HL-60 (cell line): ENCODE data around the gene SPSB4.

Experiments used
- DNase-seq, 2 experiments: peaks; one replicate each; pipeline ENCODE4 v3.0.0-alpha.2; 2010 to 2020; ENCODE audit warnings: low read depth in 1 of 2, low spot score in 1 of 2
- H3K27ac ChIP-seq: fragments of 250-450 bp; sonication (Bioruptor Pico); replicated peaks from 2 replicates; pipeline ENCODE4 v1.5.1; 2020; ENCODE audit warnings: mild to moderate bottlenecking, moderate library complexity
- H3K27me3 ChIP-seq: fragments of 250-450 bp; sonication (Bioruptor Pico); 2 replicates; pipeline ENCODE4 v1.5.1; 2021; ENCODE audit warnings: mild to moderate bottlenecking, moderate library complexity; ENCODE audit not compliant: insufficient read depth, poor library complexity, severe bottlenecking
- H3K4me3 ChIP-seq: replicated peaks from 2 replicates; pipeline ENCODE4 v1.5.1; 2011; ENCODE audit warnings: mild to moderate bottlenecking, control low read depth, low read length; ENCODE audit not compliant: insufficient read depth
- GABPA ChIP-seq: IDR thresholded peaks from 2 replicates; pipeline ENCODE4 v1.6.1; 2012; ENCODE audit warnings: low read depth
- POLR2AphosphoS5 ChIP-seq: IDR thresholded peaks from 2 replicates; pipeline ENCODE4 v1.6.1; 2012; ENCODE audit warnings: low read depth
- REST ChIP-seq: IDR thresholded peaks from 2 replicates; pipeline ENCODE4 v1.6.1; 2012; ENCODE audit warnings: low read depth; ENCODE audit not compliant: insufficient replicate concordance
- SPI1 ChIP-seq: IDR thresholded peaks from 2 replicates; pipeline ENCODE4 v1.6.1; 2012; ENCODE audit warnings: low read depth, mild to moderate bottlenecking, borderline replicate concordance
- TF ChIP-seq, protein P1 (sequence below): IDR thresholded peaks from one replicate; pipeline ENCODE4 v1.5.1; 2011; ENCODE audit warnings: low read length, control low read depth, inconsistent platforms; ENCODE audit not compliant: insufficient read depth

The SPSB4 gene

GRCh38 chr3:141056751-141057171, 5.6 kb downstream of the SPSB4 start:
- no peak for DNase-seq

DNA sequence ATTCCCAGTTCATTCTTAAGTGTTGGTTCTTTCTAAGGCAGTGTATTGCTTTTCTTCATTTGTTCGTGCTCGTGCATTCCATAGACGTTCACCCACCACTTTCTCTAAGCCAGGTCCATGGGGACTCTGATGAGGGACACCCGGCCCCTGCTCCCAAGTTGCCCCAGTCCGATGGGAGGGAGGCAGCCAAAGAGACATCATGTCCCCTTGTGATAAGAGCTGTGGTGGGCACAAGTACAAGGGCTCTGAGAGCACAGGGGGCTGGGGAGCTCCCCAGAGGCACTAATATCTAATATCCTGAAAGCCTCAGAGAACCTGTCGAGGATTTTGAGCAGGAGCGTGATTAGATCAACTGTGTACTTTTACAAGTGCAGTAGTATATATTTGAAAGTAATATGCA, 6.3 kb downstream of the SPSB4 start:
- H3K27ac ChIP-seq = no peak overlapping the region
- no peak for DNase-seq
- TF ChIP-seq REST (no peak), POLR2AphosphoS5 (no peak), GABPA (no peak), SPI1 (no peak)
- TF ChIP-seq, protein P1, sequence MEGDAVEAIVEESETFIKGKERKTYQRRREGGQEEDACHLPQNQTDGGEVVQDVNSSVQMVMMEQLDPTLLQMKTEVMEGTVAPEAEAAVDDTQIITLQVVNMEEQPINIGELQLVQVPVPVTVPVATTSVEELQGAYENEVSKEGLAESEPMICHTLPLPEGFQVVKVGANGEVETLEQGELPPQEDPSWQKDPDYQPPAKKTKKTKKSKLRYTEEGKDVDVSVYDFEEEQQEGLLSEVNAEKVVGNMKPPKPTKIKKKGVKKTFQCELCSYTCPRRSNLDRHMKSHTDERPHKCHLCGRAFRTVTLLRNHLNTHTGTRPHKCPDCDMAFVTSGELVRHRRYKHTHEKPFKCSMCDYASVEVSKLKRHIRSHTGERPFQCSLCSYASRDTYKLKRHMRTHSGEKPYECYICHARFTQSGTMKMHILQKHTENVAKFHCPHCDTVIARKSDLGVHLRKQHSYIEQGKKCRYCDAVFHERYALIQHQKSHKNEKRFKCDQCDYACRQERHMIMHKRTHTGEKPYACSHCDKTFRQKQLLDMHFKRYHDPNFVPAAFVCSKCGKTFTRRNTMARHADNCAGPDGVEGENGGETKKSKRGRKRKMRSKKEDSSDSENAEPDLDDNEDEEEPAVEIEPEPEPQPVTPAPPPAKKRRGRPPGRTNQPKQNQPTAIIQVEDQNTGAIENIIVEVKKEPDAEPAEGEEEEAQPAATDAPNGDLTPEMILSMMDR = no peak

More at GRCh38 chr3:141056751-141057171, 5.6 kb downstream of the SPSB4 start:
- no peak overlapping the region for H3K27ac ChIP-seq
- no peak overlapping the region for H3K4me3 ChIP-seq
- peaks cover 19% of the 10 kb centered on the region for H3K27me3 ChIP-seq
- TF ChIP-seq SPI1 (no peak), REST (no peak), POLR2AphosphoS5 (no peak)
- TF ChIP-seq, protein P1 = no peak

DNA sequence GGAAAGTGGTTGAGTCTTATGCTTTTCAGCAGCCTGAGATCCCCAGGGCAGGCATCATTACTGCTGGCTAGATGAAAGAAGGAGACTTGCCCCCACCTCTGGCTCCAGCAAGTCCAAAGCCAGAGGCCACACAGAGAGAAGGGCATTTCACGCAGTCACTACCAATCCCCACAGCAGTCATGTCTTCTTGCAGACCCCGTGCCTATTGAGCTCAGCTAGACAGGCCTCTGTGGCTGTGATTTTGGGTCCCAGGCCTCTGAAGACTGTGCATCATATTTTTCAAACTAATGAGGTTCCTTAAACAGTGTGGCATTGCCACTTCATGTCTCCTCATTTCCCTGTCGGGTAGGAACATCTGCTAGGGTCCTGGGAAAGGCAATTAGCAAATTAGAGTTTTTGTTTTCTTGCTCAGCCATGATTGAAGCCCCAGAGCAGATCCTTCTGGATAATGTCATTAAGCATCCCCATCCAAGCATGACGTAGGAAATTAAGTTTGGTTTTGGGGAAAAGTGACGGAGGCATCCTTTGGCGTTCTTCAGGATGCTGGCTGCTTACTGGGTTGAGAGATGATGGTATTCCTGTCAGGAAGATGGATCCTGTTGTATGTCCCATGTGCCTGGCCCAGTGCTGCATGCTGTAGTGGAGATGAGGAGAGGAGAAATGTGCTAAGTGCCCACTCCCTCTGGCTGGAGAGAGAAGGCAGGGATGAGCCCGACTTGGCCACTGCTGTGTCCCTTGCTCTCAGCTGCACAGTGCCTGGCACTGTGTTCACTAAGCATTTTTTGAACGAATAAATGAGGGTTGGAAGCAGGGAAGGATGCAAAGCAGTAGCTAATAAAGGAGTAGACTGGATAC, 7.0 kb downstream of the SPSB4 start:
- TF ChIP-seq REST (no peak), GABPA (no peak), SPI1 (no peak), POLR2AphosphoS5 (no peak)
- TF ChIP-seq, protein P1 = no peak
- Histone ChIP-seq H3K27me3 (peaks cover 7% of the 10 kb centered on the region), H3K27ac (no peak overlapping the region), H3K4me3 (no peak overlapping the region)
- no peak for DNase-seq

More for the DNA sequence above, 6.3 kb downstream of the SPSB4 start:
- Histone ChIP-seq H3K4me3 (no peak overlapping the region), H3K27me3 (peaks cover 12% of the 10 kb centered on the region)
